Mucosa of descending colon (tissue), 3 donors: ENCODE measurements around the gene TIGD1. TPM values are rescaled to one million over a fixed set of nuclear protein-coding genes. Genes with fewer than 3 reads are reported as not detected.
A peak's percentile ranks its signal among the peaks of the same experiment; 100 is the strongest.

Experiments
- ATAC-seq: fragments of 200-7000 bp; cut with Tn5 transposase; one replicate; pipeline ENCODE4 v1.9.1; 2020; ENCODE audit warnings: mild to moderate bottlenecking, moderate library complexity
- DNase-seq, 3 donors: peaks; one replicate each; pipeline ENCODE4 v3.0.0-alpha.2; 2020
- H3K36me3 ChIP-seq: fragments of 200-600 bp; one replicate; pipeline ENCODE4 v1.8.0; 2021; ENCODE audit warnings: low read depth, mild to moderate bottlenecking
- H3K4me1 ChIP-seq: fragments of 200-600 bp; one replicate; pipeline ENCODE4 v1.8.0; 2021; ENCODE audit warnings: low read depth, mild to moderate bottlenecking
- H3K4me3 ChIP-seq: fragments of 200-600 bp; one replicate; pipeline ENCODE4 v1.8.0; 2021; ENCODE audit warnings: mild to moderate bottlenecking
- H3K9me3 ChIP-seq: fragments of 200-600 bp; one replicate; pipeline ENCODE4 v1.8.0; 2021; ENCODE audit warnings: mild to moderate bottlenecking
- CTCF ChIP-seq: fragments of 200-600 bp; IDR thresholded peaks from one replicate; pipeline ENCODE4 v1.8.0; 2022; ENCODE audit warnings: antibody characterized with exemption, mild to moderate bottlenecking
- intact Hi-C, 2 donors: fragments of 100-400 bp; cut with DNase I in 1 of 2; cut with micrococcal nuclease in 1 of 2; formaldehyde crosslinking; loops; one replicate each; pipeline versions ENCODE4 v1.11.0 to v1.11.1; 2022; cut with DNase I, micrococcal nuclease
- total RNA-seq, 3 donors: library from RNA; stranded (reverse); fragmentation: NEBNext Ultra II Directional in 2 of 3; extraction: Animal tissue kit (Norgen Biotek cat#: 25700) in 2 of 3; gene quantifications; one replicate each; pipeline versions ENCODE4 v1.2.1 to v1.2.4, GENCODE V29; 2021 to 2023
- donor health status: DM: no; HTN: no; CAD: no; lungs with moderate emphysema.
- donor health status: DM: no; HTN: no; CAD: no.
- donor health status: DM: no; HTN: yes; CAD: no.

The TIGD1 gene
- total RNA-seq, 3 donors from 2014 or later, result 4.1 to 5.6 (median 5.4) TPM

- Histone ChIP-seq H3K36me3 (no peaks in the 10 kb centered on the region), H3K9me3 (no peaks in the 10 kb centered on the region), H3K4me3 (no peak within 1 kb of the TSS), H3K4me1 (peaks cover 17% of the 10 kb centered on the region)
- no peak for TF ChIP-seq CTCF
- DNase-seq, result peak in 1 of 3 donors; percentile 36
- intact Hi-C loops, result no loop called here
- no peak for ATAC-seq
Observed at GRCh38 chr2:232525791-232526371, 24.5 kb downstream of the TIGD1 start, which contains the start of gene CHRND. TSS of gene CHRND (plus strand) at chr2:232526160. CDS start at chr2:232526216, 56 bp downstream.

- intact Hi-C loops, result no loop called here
- H3K9me3 ChIP-seq, result no peaks in the 10 kb centered on the region
- ATAC-seq, result no peak
- TF ChIP-seq CTCF, result no peak
- H3K4me1 ChIP-seq, result peaks cover 17% of the 10 kb centered on the region
- H3K36me3 ChIP-seq, result no peaks in the 10 kb centered on the region
- peak in 1 of 3 donors; percentile 25 for DNase-seq
- H3K4me3 ChIP-seq, result no peak overlapping the region
Observed at GRCh38 chr2:232525199-232525598, 25.2 kb downstream of the TIGD1 start.

- H3K9me3 ChIP-seq, result no peaks in the 10 kb centered on the region
- ATAC-seq, result no peak
- no peak for TF ChIP-seq CTCF
- peaks cover 17% of the 10 kb centered on the region for H3K4me1 ChIP-seq
- no peaks in the 10 kb centered on the region for H3K36me3 ChIP-seq
- no peak overlapping the region for H3K4me3 ChIP-seq
- DNase-seq, result peak in 1 of 3 donors; percentile 30
- intact Hi-C loops, result no loop called here
Observed at GRCh38 chr2:232524771-232525170, 25.6 kb downstream of the TIGD1 start.

- Histone ChIP-seq H3K9me3 (no peaks in the 10 kb centered on the region), H3K4me3 (no peak overlapping the region), H3K36me3 (no peaks in the 10 kb centered on the region), H3K4me1 (peaks cover 17% of the 10 kb centered on the region)
- intact Hi-C loops, result no loop called here
- peak; percentile 48 for ATAC-seq
- TF ChIP-seq CTCF, result no peak
- DNase-seq, result no peak
Observed at GRCh38 chr2:232523682-232524597, 26.4 kb downstream of the TIGD1 start.

- intact Hi-C loops, result no loop called here
- Histone ChIP-seq H3K9me3 (no peaks in the 10 kb centered on the region), H3K4me3 (no peak overlapping the region), H3K36me3 (no peaks in the 10 kb centered on the region), H3K4me1 (peaks cover 17% of the 10 kb centered on the region)
- TF ChIP-seq CTCF, result no peak
- ATAC-seq (no peak), DNase-seq (no peak)
Observed at GRCh38 chr2:232523402-232523681, 27.0 kb downstream of the TIGD1 start.
